MM.1S (cell line): ENCODE results near the gene CTTNBP2NL.

ENCODE experiments used
- DNase-seq: peaks from one replicate; pipeline ENCODE4 v3.0.0-alpha.2; 2015
- H2AFZ ChIP-seq: fragments of 300-600 bp; sonication (generic); 2 replicates; pipeline ENCODE4 v1.6.0; 2016; ENCODE audit warnings: antibody characterized with exemption, low read length
- H3F3A ChIP-seq: fragments of 300-600 bp; sonication (generic); 2 replicates; pipeline ENCODE4 v1.6.1; 2016; ENCODE audit warnings: mild to moderate bottlenecking, antibody characterized with exemption, low read length, moderate library complexity, mixed read lengths; ENCODE audit not compliant: insufficient read depth
- H3K27ac ChIP-seq: fragments of 300-600 bp; sonication (generic); 2 replicates; pipeline ENCODE4 v1.5.1; 2016; ENCODE audit warnings: mild to moderate bottlenecking, low read length
- H3K27me3 ChIP-seq: fragments of 300-600 bp; sonication (generic); replicated peaks from 2 replicates; pipeline ENCODE4 v1.6.0; 2016; ENCODE audit warnings: low read length; ENCODE audit not compliant: insufficient read depth
- H3K36me3 ChIP-seq: fragments of 300-600 bp; sonication (generic); replicated peaks from 2 replicates; pipeline ENCODE4 v1.6.1; 2016; ENCODE audit warnings: mild to moderate bottlenecking, low read length, mixed read lengths; ENCODE audit not compliant: insufficient read depth
- H3K4me1 ChIP-seq: fragments of 300-600 bp; sonication (generic); 2 replicates; pipeline ENCODE4 v1.6.1; 2016; ENCODE audit warnings: low read length, mixed read lengths
- H3K4me2 ChIP-seq: fragments of 300-600 bp; sonication (generic); 2 replicates; pipeline ENCODE4 v1.6.0; 2016; ENCODE audit warnings: low read depth, low read length
- H3K4me3 ChIP-seq: fragments of 300-600 bp; sonication (generic); 2 replicates; pipeline ENCODE4 v1.5.1; 2016; ENCODE audit warnings: low read length, mixed read lengths
- H3K79me2 ChIP-seq: fragments of 300-600 bp; sonication (generic); 2 replicates; pipeline ENCODE4 v1.6.1; 2016; ENCODE audit warnings: mixed run types, low read length, mixed read lengths
- H3K9ac ChIP-seq: fragments of 300-600 bp; sonication (generic); 2 replicates; pipeline ENCODE4 v1.6.1; 2016; ENCODE audit warnings: low read length, mixed read lengths
- H3K9me2 ChIP-seq: fragments of 300-600 bp; sonication (generic); replicated peaks from 2 replicates; pipeline ENCODE4 v1.6.1; 2016; ENCODE audit warnings: mild to moderate bottlenecking, low read length, mixed read lengths; ENCODE audit not compliant: insufficient read depth
- H3K9me3 ChIP-seq: fragments of 300-600 bp; sonication (generic); replicated peaks from 2 replicates; pipeline ENCODE4 v1.6.1; 2016; ENCODE audit warnings: mild to moderate bottlenecking, low read length, mixed read lengths; ENCODE audit not compliant: insufficient read depth
- H4K20me1 ChIP-seq: fragments of 300-600 bp; sonication (generic); 2 replicates; pipeline ENCODE4 v1.6.1; 2016; ENCODE audit warnings: mild to moderate bottlenecking, low read length, moderate library complexity, mixed read lengths; ENCODE audit not compliant: insufficient read depth
- CTCF ChIP-seq: fragments of 300-600 bp; sonication (generic); IDR thresholded peaks from 2 replicates; pipeline ENCODE4 v1.5.1; 2016; ENCODE audit warnings: antibody characterized with exemption, low read length, mixed read lengths
- EZH2 ChIP-seq: fragments of 300-600 bp; sonication (generic); optimal IDR thresholded peaks from 2 replicates; pipeline ENCODE3; 2017; ENCODE audit warnings: low read depth, mild to moderate bottlenecking, antibody characterized with exemption, low read length, mixed read lengths
- EZH2phosphoT487 ChIP-seq: fragments of 300-600 bp; sonication (generic); IDR thresholded peaks from 2 replicates; pipeline ENCODE4 v1.6.1; 2018; ENCODE audit warnings: antibody characterized with exemption, low read length

Gene CTTNBP2NL

DNA sequence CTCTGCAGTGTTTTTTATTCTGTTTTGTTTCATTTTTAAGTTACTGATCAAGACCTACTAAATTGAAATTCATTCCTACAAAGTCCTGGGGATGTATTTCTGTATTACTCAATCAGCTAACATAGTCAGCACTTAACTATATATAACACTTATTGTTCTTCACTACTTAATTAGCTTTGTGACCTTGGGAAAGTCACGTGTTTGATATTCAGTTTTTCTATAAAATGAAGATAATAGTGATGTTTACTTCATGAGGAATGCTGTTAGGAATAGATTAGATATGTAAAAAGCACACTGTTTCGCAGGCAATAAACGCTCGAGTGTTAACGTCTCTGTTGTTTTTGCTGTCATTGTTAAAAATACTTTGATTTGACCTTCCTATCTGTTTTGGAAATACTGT is 44.6 kb downstream of the CTTNBP2NL start:
- DNase-seq: no peak
- H3K27me3 ChIP-seq: no peaks in the 10 kb centered on the region
- H3K36me3 ChIP-seq: no peaks in the 10 kb centered on the region
- no peaks in the 10 kb centered on the region for H4K20me1 ChIP-seq
- TF ChIP-seq CTCF (no peak), EZH2 (no peak), EZH2phosphoT487 (no peak)
- no peak overlapping the region for H2AFZ ChIP-seq
- no peaks in the 10 kb centered on the region for H3K9me3 ChIP-seq
- H3F3A ChIP-seq: no peaks in the 10 kb centered on the region
- H3K4me3 ChIP-seq: no peak overlapping the region
- no peak overlapping the region for H3K27ac ChIP-seq
- H3K4me2 ChIP-seq: no peak overlapping the region
- H3K79me2 ChIP-seq: no peaks in the 10 kb centered on the region
- no peaks in the 10 kb centered on the region for H3K9me2 ChIP-seq
- no peak overlapping the region for H3K9ac ChIP-seq
- H3K4me1 ChIP-seq: 0 out of 2 replicates have a peak, but pooled peaks cover under 1% of the 10 kb centered on the region

DNA sequence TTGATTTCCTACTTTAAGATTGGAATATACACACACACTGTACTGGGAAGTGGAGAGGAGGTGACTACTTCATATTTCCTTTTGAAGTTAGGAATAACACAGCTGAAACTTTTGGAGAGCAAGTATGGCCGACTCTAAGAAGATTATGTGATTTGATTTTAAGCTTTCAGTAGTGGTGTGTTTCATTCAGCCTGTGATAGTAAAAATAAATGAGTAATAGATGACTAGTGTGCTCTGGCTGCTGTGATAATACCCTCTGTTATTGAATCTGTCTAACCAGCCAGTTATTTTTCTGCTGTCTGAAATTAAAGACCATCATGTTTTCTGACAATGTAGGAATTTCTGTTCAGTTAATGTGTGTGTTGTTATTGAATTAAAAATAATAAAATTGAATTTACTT is 48.3 kb downstream of the CTTNBP2NL start:
- DNase-seq: no peak
- H3K9ac ChIP-seq: no peak overlapping the region

DNA sequence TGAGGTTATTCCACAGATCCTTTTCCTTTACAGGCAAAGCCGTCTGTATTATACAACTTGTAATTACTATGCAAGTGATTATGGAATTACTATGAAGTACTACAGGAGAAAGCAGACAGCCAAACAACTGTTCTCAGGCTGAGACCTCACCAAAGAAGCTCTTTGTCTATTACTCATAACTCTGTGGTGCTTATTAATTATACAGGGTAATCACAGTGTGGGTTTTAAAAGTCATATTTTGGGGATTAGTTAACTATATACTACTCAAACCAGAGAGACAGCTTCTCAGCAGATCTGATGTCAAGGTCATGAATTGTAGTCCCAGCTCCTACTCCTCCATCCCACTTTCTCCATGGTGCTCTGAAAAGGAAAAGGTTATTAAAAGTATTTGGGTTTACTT is 49.6 kb downstream of the CTTNBP2NL start:
- H2AFZ ChIP-seq: no peak overlapping the region

More for the DNA sequence above, 48.3 kb downstream of the CTTNBP2NL start:
- no peak for TF ChIP-seq EZH2phosphoT487
- no peak for TF ChIP-seq EZH2
- TF ChIP-seq CTCF: no peak
- Histone ChIP-seq H3K79me2 (no peaks in the 10 kb centered on the region), H3K27ac (no peak overlapping the region), H3K9me3 (no peaks in the 10 kb centered on the region), H3K4me3 (no peak overlapping the region), H2AFZ (no peak overlapping the region), H3K9me2 (no peaks in the 10 kb centered on the region), H3F3A (no peaks in the 10 kb centered on the region), H3K4me2 (no peak overlapping the region), H4K20me1 (no peaks in the 10 kb centered on the region), H3K4me1 (0 out of 2 replicates have a peak, but pooled peaks cover 5% of the 10 kb centered on the region), H3K27me3 (no peaks in the 10 kb centered on the region), H3K36me3 (no peaks in the 10 kb centered on the region)

More for the DNA sequence above, 49.6 kb downstream of the CTTNBP2NL start:
- Histone ChIP-seq H3K9ac (no peak overlapping the region), H3K27ac (no peak overlapping the region), H3K36me3 (no peaks in the 10 kb centered on the region), H3K4me2 (no peak overlapping the region), H3K27me3 (no peaks in the 10 kb centered on the region), H3F3A (no peaks in the 10 kb centered on the region), H3K9me2 (no peaks in the 10 kb centered on the region), H3K9me3 (no peaks in the 10 kb centered on the region), H3K79me2 (no peaks in the 10 kb centered on the region), H3K4me3 (no peak overlapping the region), H3K4me1 (0 out of 2 replicates have a peak, but pooled peaks cover 5% of the 10 kb centered on the region), H4K20me1 (no peaks in the 10 kb centered on the region)
- TF ChIP-seq CTCF (no peak), EZH2 (no peak), EZH2phosphoT487 (no peak)
- no peak for DNase-seq
